HCT116 (cell line): ENCODE measurements around the gene DNASE1L3. TPM values are rescaled to one million over a fixed set of nuclear protein-coding genes. Genes with fewer than 3 reads are reported as not detected.
A peak's percentile ranks its signal among the peaks of the same experiment; 100 is the strongest.

ENCODE experiments used
- ATAC-seq: fragments of 200-7000 bp; cut with Tn5 transposase; 2 replicates; pipeline ENCODE4 v1.9.1; 2020; ENCODE audit warnings: mild to moderate bottlenecking, moderate library complexity
- BruUV-seq: library from RNA; stranded (reverse); fragments of 400-500 nt; replicated peaks from 2 replicates; lab custom pipeline; 2021; lab: Mats Ljungman, UMichigan
- CTCF ChIA-PET: fragments of 300-600 bp; sonication (Branson Sonifier 250); formaldehyde crosslinking; loops from one replicate; lab custom pipeline; 2021; ENCODE audit warnings: antibody characterized with exemption; lab: Charles Lee
- POLR2A ChIA-PET: fragments of 300-600, 350-600 bp; sonication (Branson Sonifier 250); formaldehyde crosslinking; loops from one replicate; lab custom pipeline; 2021; ENCODE audit warnings: antibody characterized with exemption; lab: Charles Lee
- RAD21 ChIA-PET, 2 experiments: fragments of 300-600 bp; sonication (Branson Sonifier 250); formaldehyde crosslinking; loops; one replicate each; lab custom pipeline; 2023; ENCODE audit warnings: low total read pairs in 2 of 2; ENCODE audit not compliant: uncharacterized antibody in 2 of 2, unreplicated experiment in 2 of 2, low non-redundant PET in 1 of 2; lab: Charles Lee
- DNase-seq: peaks from one replicate; pipeline ENCODE4 v3.0.0-alpha.2; 2010; ENCODE audit warnings: low read depth, low spot score
- H2AFZ ChIP-seq: fragments of 200-600 bp; shearing (Covaris generic), sonication (generic); 2 replicates; pipeline ENCODE4 v1.6.1; 2017; ENCODE audit warnings: low read depth, mixed run types, mixed read lengths, antibody characterized with exemption, low read length; ENCODE audit not compliant: poor library complexity, severe bottlenecking
- H3K27ac ChIP-seq: 2 replicates; pipeline ENCODE4 v1.5.1; 2012; ENCODE audit warnings: low read depth, low read length
- H3K27me3 ChIP-seq: fragments of 200-600 bp; sonication (generic); 2 replicates; pipeline ENCODE4 v1.6.1; 2016; ENCODE audit warnings: mixed run types, low read length, mixed read lengths; ENCODE audit not compliant: insufficient read depth
- H3K36me3 ChIP-seq, 2 experiments: fragments of 200-500 bp in 1 of 2; fragments of 200-600 bp in 1 of 2; sonication (Bioruptor generic) in 1 of 2; sonication (generic) in 1 of 2; 2 replicates each; pipeline versions ENCODE4 v1.5.1 to v1.6.1; 2014 to 2016; ENCODE audit warnings: low read length in 2 of 2, inconsistent platforms in 1 of 2, mixed read lengths in 1 of 2, mixed run types in 1 of 2; ENCODE audit not compliant: insufficient read depth in 2 of 2, control insufficient read depth in 1 of 2
- H3K4me1 ChIP-seq, 2 experiments: fragments of 200-600 bp in 1 of 2; sonication (generic) in 1 of 2; 2 replicates each; pipeline versions ENCODE4 v1.5.1 to v1.6.1; 2012 to 2017; ENCODE audit warnings: low read length in 2 of 2, inconsistent platforms in 1 of 2, mild to moderate bottlenecking in 1 of 2, mixed read lengths in 1 of 2, mixed run types in 1 of 2, moderate library complexity in 1 of 2; ENCODE audit not compliant: insufficient read depth in 2 of 2, control insufficient read depth in 1 of 2
- H3K4me2 ChIP-seq: fragments of 200-600 bp; sonication (generic); 2 replicates; pipeline ENCODE4 v1.6.1; 2017; ENCODE audit warnings: mixed run types, low read length, mixed read lengths
- H3K4me3 ChIP-seq, 2 experiments: fragments of 200-600 bp in 1 of 2; sonication (generic) in 1 of 2; replicated peaks in 1 of 2; 2 replicates each; pipeline ENCODE4 v1.5.1; 2011 to 2016; ENCODE audit warnings: low read length in 2 of 2, control low read depth in 1 of 2, low read depth in 1 of 2, mild to moderate bottlenecking in 1 of 2, mixed read lengths in 1 of 2, mixed run types in 1 of 2
- H3K79me2 ChIP-seq: fragments of 200-600 bp; sonication (generic); 2 replicates; pipeline ENCODE4 v1.6.1; 2017; ENCODE audit warnings: mild to moderate bottlenecking, mixed run types, low read length, moderate library complexity, mixed read lengths; ENCODE audit not compliant: insufficient read depth
- H3K9ac ChIP-seq: fragments of 200-600 bp; sonication (generic); 2 replicates; pipeline ENCODE4 v1.6.1; 2016; ENCODE audit warnings: low read length, mixed read lengths
- H3K9me2 ChIP-seq: fragments of 200-600 bp; sonication (generic), shearing (Covaris generic); 2 replicates; pipeline ENCODE4 v1.6.1; 2017; ENCODE audit warnings: mixed run types, mild to moderate bottlenecking, moderate library complexity; ENCODE audit not compliant: insufficient read depth
- H3K9me3 ChIP-seq, 2 experiments: fragments of 200-500 bp in 1 of 2; fragments of 200-600 bp in 1 of 2; sonication (Bioruptor generic) in 1 of 2; sonication (generic) in 1 of 2; 2 replicates each; pipeline ENCODE4 v1.6.1; 2014 to 2017; ENCODE audit warnings: low read length in 2 of 2, mixed read lengths in 2 of 2, inconsistent platforms in 1 of 2, low read depth in 1 of 2, mild to moderate bottlenecking in 1 of 2, mixed run types in 1 of 2, moderate library complexity in 1 of 2; ENCODE audit not compliant: control insufficient read depth in 1 of 2, insufficient read depth in 1 of 2
- H4K20me1 ChIP-seq: fragments of 200-600 bp; sonication (generic), shearing (Covaris generic); 2 replicates; pipeline ENCODE4 v1.6.1; 2017; ENCODE audit warnings: mixed run types, mild to moderate bottlenecking, moderate library complexity; ENCODE audit not compliant: insufficient read depth
- ATF3 ChIP-seq: IDR thresholded peaks from 2 replicates; pipeline ENCODE4 v1.6.1; 2012
- CBX3 ChIP-seq: IDR thresholded peaks from 2 replicates; pipeline ENCODE4 v1.6.1; 2012; ENCODE audit warnings: low read depth
- CTCF ChIP-seq, 3 experiments: fragments of 200-600 bp in 1 of 3; sonication (generic) in 1 of 3; IDR thresholded peaks in 2 of 3; conservative IDR thresholded peaks in 1 of 3; 2 replicates each; pipeline ENCODE4 v1.5.1; 2012 to 2017; ENCODE audit warnings: low read depth in 2 of 3, low read length in 2 of 3, antibody characterized with exemption in 1 of 3, borderline replicate concordance in 1 of 3, control low read depth in 1 of 3, mild to moderate bottlenecking in 1 of 3, mixed read lengths in 1 of 3, mixed run types in 1 of 3, moderate library complexity in 1 of 3; ENCODE audit not compliant: insufficient read depth in 1 of 3
- EGR1 ChIP-seq: IDR thresholded peaks from 2 replicates; pipeline ENCODE4 v1.6.1; 2012; ENCODE audit warnings: low read depth
- EZH2 ChIP-seq: fragments of 200-600 bp; sonication (generic); IDR thresholded peaks from 2 replicates; pipeline ENCODE4 v1.6.1; 2017; ENCODE audit warnings: antibody characterized with exemption, mixed run types
- EZH2phosphoT487 ChIP-seq: fragments of 200-600 bp; IDR thresholded peaks from 2 replicates; pipeline ENCODE4 v1.6.1; 2018; ENCODE audit warnings: antibody characterized with exemption, borderline replicate concordance
- FOSL1 ChIP-seq: IDR thresholded peaks from 2 replicates; pipeline ENCODE4 v1.6.1; 2012; ENCODE audit warnings: low read depth
- JUND ChIP-seq: IDR thresholded peaks from 2 replicates; pipeline ENCODE4 v1.6.1; 2012
- MAX ChIP-seq: IDR thresholded peaks from 2 replicates; pipeline ENCODE4 v1.6.1; 2012
- POLR2A ChIP-seq: IDR thresholded peaks from 2 replicates; pipeline ENCODE4 v1.7.0; 2011; ENCODE audit warnings: borderline replicate concordance; ENCODE audit not compliant: insufficient read depth, insufficient read length; ENCODE audit errors: extremely low read depth
- POLR2AphosphoS5 ChIP-seq: IDR thresholded peaks from 2 replicates; pipeline ENCODE4 v1.6.1; 2011; ENCODE audit warnings: mild to moderate bottlenecking, low read depth, low read length, moderate library complexity
- SP1 ChIP-seq: IDR thresholded peaks from 2 replicates; pipeline ENCODE4 v1.6.1; 2012; ENCODE audit warnings: low read depth
- SRF ChIP-seq: IDR thresholded peaks from 2 replicates; pipeline ENCODE4 v1.6.1; 2012; ENCODE audit warnings: low read depth
- TCF7L2 ChIP-seq: IDR thresholded peaks from 2 replicates; pipeline ENCODE4 v1.7.0; 2011; ENCODE audit warnings: borderline replicate concordance, inconsistent platforms; ENCODE audit not compliant: insufficient read depth, insufficient read length; ENCODE audit errors: extremely low read depth
- YY1 ChIP-seq: IDR thresholded peaks from 2 replicates; pipeline ENCODE4 v1.6.1; 2011; ENCODE audit warnings: low read length, low read depth, moderate library complexity, mild to moderate bottlenecking; ENCODE audit not compliant: insufficient replicate concordance; ENCODE audit errors: extremely low read depth
- ZBTB33 ChIP-seq: IDR thresholded peaks from 2 replicates; pipeline ENCODE4 v1.6.1; 2011; ENCODE audit warnings: mild to moderate bottlenecking, low read length, moderate library complexity; ENCODE audit not compliant: insufficient replicate concordance; ENCODE audit errors: extremely low read depth
- ZFX ChIP-seq: fragments of 450-650 bp; IDR thresholded peaks from 2 replicates; pipeline ENCODE4 v1.6.1; 2017
- intact Hi-C: fragments of 100-400 bp; cut with micrococcal nuclease; formaldehyde crosslinking; loops from 2 replicates; pipeline ENCODE4 v1.10.0; 2022
- total RNA-seq: library from RNA; stranded (reverse); gene quantifications from one replicate; pipeline ENCODE4 v1.2.1, GENCODE V29; 2021; ENCODE audit not compliant: unreplicated experiment

Gene DNASE1L3
- total RNA-seq, 1 experiment from 2014 or later = not detected

- TF ChIP-seq ZBTB33 = no peak
- no peak for TF ChIP-seq SP1
- no peak for TF ChIP-seq ATF3
- no peak for TF ChIP-seq TCF7L2
- TF ChIP-seq JUND = no peak
These were observed 47.5 kb downstream of the DNASE1L3 start (continued) for GRCh38 chr3:58163234-58163633.

GRCh38 chr3:58161435-58162398, 49.1 kb downstream of the DNASE1L3 start:
- no peak overlapping the region for H2AFZ ChIP-seq
- peak; percentile 88 for DNase-seq
- TF ChIP-seq SP1 (peak; percentile 91), FOSL1 (peak; percentile 91), POLR2AphosphoS5 (peak; percentile 61), YY1 (peak; percentile 41), EGR1 (no peak), EZH2phosphoT487 (no peak), CBX3 (peak; percentile 94), MAX (peak; percentile 99), ZFX (no peak), POLR2A (no peak), EZH2 (no peak), JUND (peak; percentile 92), CTCF (IDR thresholded peaks at IDR 0.05 in 2 of 3, conservative IDR thresholded peaks at IDR 0.05 in 1 of 3; ENCODE audit: borderline replicate concordance in 1 of 3, insufficient read depth in 1 of 3, low read depth in 2 of 3, low read length in 2 of 3) (no peak), SRF (peak; percentile 41; the same call in 1 of the 2 replicates)
- H3K4me3 ChIP-seq = no peak overlapping the region
- peaks cover 52 to 72% of the 10 kb centered on the region in 2 experiments for H3K4me1 ChIP-seq
- ChIA-PET RAD21 (no interaction called here), CTCF (interaction anchor here (1.2 to 1.7 kb wide), 2 partner anchors 16 to 145 kb away, joined by 4 to 6 read pairs; partner anchors contain the start of genes HTD2 and RPP14), POLR2A (no interaction called here)
- intact Hi-C loops = loop anchor here (5.0 kb wide), 1 partner anchor 154 kb away; the partner anchor contains the start of gene FLNB
- BruUV-seq = TSS peak; percentile 63
- H3K9ac ChIP-seq = peak overlapping the region; percentile 50
- no peaks in the 10 kb centered on the region for H3K27me3 ChIP-seq
- no peaks in the 10 kb centered on the region for H3K9me2 ChIP-seq
- H3K36me3 ChIP-seq = peaks cover 10 to 14% of the 10 kb centered on the region in 2 experiments; a peak in 2 of 4 replicates
- no peaks in the 10 kb centered on the region for H3K79me2 ChIP-seq
- H4K20me1 ChIP-seq = no peaks in the 10 kb centered on the region
- H3K9me3 ChIP-seq = no peaks in the 10 kb centered on the region
- H3K4me2 ChIP-seq = peak overlapping the region; percentile 65
- H3K27ac ChIP-seq = peak overlapping the region; percentile 71
- ATAC-seq = peak; percentile 81
